RWPE2 (cell line): Measurements from ENCODE around the gene CD93.

Experiments used
- ATAC-seq: fragments of 200-7000 bp; cut with Tn5 transposase; 3 replicates; pipeline ENCODE4 v1.9.1; 2021; ENCODE audit warnings: low read depth
- DNase-seq: peaks from one replicate; pipeline ENCODE4 v3.0.0-alpha.2; 2020; ENCODE audit warnings: low spot score
- H3K27ac ChIP-seq: fragments of 450-650 bp; 2 replicates; pipeline ENCODE4 v1.5.1; 2017; ENCODE audit warnings: mild to moderate bottlenecking; ENCODE audit not compliant: poor library complexity, severe bottlenecking
- H3K27me3 ChIP-seq: fragments of 250-450 bp; sonication (Bioruptor Pico); 2 replicates; pipeline ENCODE4 v1.5.1; 2021; ENCODE audit warnings: mild to moderate bottlenecking, moderate library complexity; ENCODE audit not compliant: insufficient read depth, poor library complexity, severe bottlenecking
- H3K36me3 ChIP-seq: fragments of 250-450 bp; sonication (Bioruptor Pico); 2 replicates; pipeline ENCODE4 v1.5.1; 2020; ENCODE audit warnings: low read depth, mild to moderate bottlenecking, moderate library complexity
- H3K4me1 ChIP-seq: fragments of 250-450 bp; sonication (Bioruptor Pico); 2 replicates; pipeline ENCODE4 v1.5.1; 2021; ENCODE audit warnings: mild to moderate bottlenecking, moderate library complexity; ENCODE audit not compliant: insufficient read depth, poor library complexity, severe bottlenecking
- H3K4me3 ChIP-seq: fragments of 250-450 bp; sonication (Bioruptor Pico); 2 replicates; pipeline ENCODE4 v1.5.1; 2021; ENCODE audit warnings: mild to moderate bottlenecking, moderate library complexity; ENCODE audit not compliant: severe bottlenecking
- H3K9me3 ChIP-seq: fragments of 250-450 bp; sonication (Bioruptor Pico); 2 replicates; pipeline ENCODE4 v1.5.1; 2021; ENCODE audit warnings: mild to moderate bottlenecking, moderate library complexity; ENCODE audit not compliant: severe bottlenecking
- CTCF ChIP-seq: fragments of 450-650 bp; IDR thresholded peaks from one replicate; pipeline ENCODE4 v1.5.1; 2017; ENCODE audit warnings: mild to moderate bottlenecking, moderate library complexity; ENCODE audit not compliant: poor library complexity, severe bottlenecking

Gene CD93

GRCh38 chr20:23039885-23040508 lies 46.1 kb downstream of the CD93 start:
- DNase-seq (no peak), ATAC-seq (peak; percentile 78)
- Histone ChIP-seq H3K27me3 (no peaks in the 10 kb centered on the region), H3K9me3 (no peaks in the 10 kb centered on the region), H3K4me3 (no peak overlapping the region), H3K4me1 (peaks cover 4% of the 10 kb centered on the region), H3K36me3 (no peaks in the 10 kb centered on the region), H3K27ac (peak overlapping the region; percentile 28)
- no peak for TF ChIP-seq CTCF

DNA sequence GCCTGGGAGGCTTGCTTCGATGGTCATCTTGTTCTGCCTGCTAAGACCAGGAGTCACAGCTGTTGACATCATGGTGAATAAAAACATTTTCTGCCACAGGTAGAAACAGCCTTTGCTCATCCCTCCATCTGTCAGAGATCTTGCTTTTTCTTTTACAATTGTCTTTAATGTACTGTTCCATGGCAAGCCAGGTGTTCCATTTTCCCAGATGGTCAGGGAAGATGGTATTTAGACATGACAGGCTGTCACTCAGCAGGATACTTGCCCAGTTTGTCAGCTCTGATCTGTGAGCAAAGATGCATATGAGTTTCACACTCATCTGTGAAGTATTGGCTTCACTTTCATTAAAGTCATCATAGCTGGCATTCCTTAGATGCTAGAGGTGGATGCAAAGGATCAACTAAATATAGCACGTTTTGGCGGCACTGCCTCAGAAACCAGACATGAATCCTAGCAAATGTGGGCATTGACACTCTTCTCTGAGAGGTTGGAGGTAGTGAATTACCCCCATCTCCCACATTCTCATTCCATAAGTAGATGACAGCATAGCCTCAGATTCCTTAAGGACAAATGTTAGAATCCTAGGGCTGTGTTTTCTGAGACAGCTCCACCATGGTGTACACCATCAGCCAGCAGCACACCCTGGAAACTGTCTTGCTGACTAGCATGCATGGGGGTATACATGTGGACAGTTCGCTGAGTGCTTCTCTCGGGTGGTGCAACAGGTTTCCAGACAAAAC lies 46.8 kb downstream of the CD93 start:
- Histone ChIP-seq H3K4me1 (peaks cover 4% of the 10 kb centered on the region), H3K9me3 (no peaks in the 10 kb centered on the region), H3K27ac (peak overlapping the region; percentile 28), H3K4me3 (no peak overlapping the region), H3K36me3 (no peaks in the 10 kb centered on the region), H3K27me3 (no peaks in the 10 kb centered on the region)
- no peak for DNase-seq
- no peak for TF ChIP-seq CTCF
- ATAC-seq: peak; percentile 5; the same call in 2 of the 3 replicates

- no peak overlapping the region for H3K4me3 ChIP-seq
- DNase-seq (no peak), ATAC-seq (no peak)
- H3K9me3 ChIP-seq: no peaks in the 10 kb centered on the region
- no peaks in the 10 kb centered on the region for H3K36me3 ChIP-seq
- H3K27ac ChIP-seq: no peak overlapping the region
- no peak for TF ChIP-seq CTCF
- H3K4me1 ChIP-seq: peaks cover 4% of the 10 kb centered on the region
- no peaks in the 10 kb centered on the region for H3K27me3 ChIP-seq
Measured at GRCh38 chr20:23037017-23037481, 49.1 kb downstream of the CD93 start.

DNA sequence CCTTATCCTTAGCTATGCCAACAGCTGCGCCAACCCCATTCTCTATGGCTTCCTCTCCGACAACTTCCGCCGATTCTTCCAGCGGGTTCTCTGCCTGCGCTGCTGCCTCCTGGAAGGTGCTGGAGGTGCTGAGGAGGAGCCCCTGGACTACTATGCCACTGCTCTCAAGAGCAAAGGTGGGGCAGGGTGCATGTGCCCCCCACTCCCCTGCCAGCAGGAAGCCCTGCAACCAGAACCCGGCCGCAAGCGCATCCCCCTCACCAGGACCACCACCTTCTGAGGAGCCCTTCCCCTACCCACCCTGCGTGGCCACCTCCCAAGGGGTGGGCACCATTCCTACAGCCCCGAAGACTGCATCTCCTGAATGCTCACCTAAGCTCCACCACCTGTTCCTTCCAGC lies 49.8 kb downstream of the CD93 start:
- no peak for DNase-seq
- Histone ChIP-seq H3K36me3 (no peaks in the 10 kb centered on the region), H3K27ac (no peak overlapping the region), H3K4me3 (no peak overlapping the region), H3K27me3 (no peaks in the 10 kb centered on the region), H3K4me1 (peaks cover 4% of the 10 kb centered on the region), H3K9me3 (no peaks in the 10 kb centered on the region)
- no peak for TF ChIP-seq CTCF
- no peak for ATAC-seq

DNA sequence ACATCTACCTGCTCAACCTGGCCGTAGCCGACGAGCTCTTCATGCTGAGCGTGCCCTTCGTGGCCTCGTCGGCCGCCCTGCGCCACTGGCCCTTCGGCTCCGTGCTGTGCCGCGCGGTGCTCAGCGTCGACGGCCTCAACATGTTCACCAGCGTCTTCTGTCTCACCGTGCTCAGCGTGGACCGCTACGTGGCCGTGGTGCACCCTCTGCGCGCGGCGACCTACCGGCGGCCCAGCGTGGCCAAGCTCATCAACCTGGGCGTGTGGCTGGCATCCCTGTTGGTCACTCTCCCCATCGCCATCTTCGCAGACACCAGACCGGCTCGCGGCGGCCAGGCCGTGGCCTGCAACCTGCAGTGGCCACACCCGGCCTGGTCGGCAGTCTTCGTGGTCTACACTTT lies 50.4 kb downstream of the CD93 start:
- no peaks in the 10 kb centered on the region for H3K27me3 ChIP-seq
- TF ChIP-seq CTCF: no peak

More for the DNA sequence above, 50.4 kb downstream of the CD93 start:
- Histone ChIP-seq H3K36me3 (no peaks in the 10 kb centered on the region), H3K4me1 (peaks cover 4% of the 10 kb centered on the region), H3K9me3 (no peaks in the 10 kb centered on the region), H3K27ac (no peak overlapping the region), H3K4me3 (no peak overlapping the region)
- DNase-seq (no peak), ATAC-seq (no peak)
